Upper lobe of left lung (tissue), 6 donors: ENCODE measurements around the gene OXTR. TPM values are rescaled to one million over a fixed set of nuclear protein-coding genes. Genes with fewer than 3 reads are reported as not detected.
A peak's percentile ranks its signal among the peaks of the same experiment; 100 is the strongest.

Experiments
- ATAC-seq, 2 donors: fragments of 200-7000 bp; cut with Tn5 transposase; one replicate each; pipeline ENCODE4 v1.9.1; 2022; ENCODE audit warnings: mild to moderate bottlenecking in 2 of 2, moderate library complexity in 2 of 2; ENCODE audit not compliant: low FRiP score in 2 of 2
- DNase-seq, 2 donors: peaks; one replicate each; pipeline ENCODE4 v3.0.0-alpha.2; 2019 to 2020
- H3K27ac ChIP-seq, 4 donors: fragments of 200-600 bp; sonication (generic); one replicate each; pipeline ENCODE4 v1.5.1; 2016 to 2019
- H3K27me3 ChIP-seq, 4 donors: fragments of 200-600 bp; sonication (generic); one replicate each; pipeline ENCODE4 v1.5.1; 2017 to 2019
- H3K36me3 ChIP-seq, 4 donors: fragments of 200-600 bp; sonication (generic); one replicate each; pipeline ENCODE4 v1.5.1; 2016 to 2019
- H3K4me1 ChIP-seq, 4 donors: fragments of 200-600 bp; sonication (generic); one replicate each; pipeline ENCODE4 v1.5.1; 2018 to 2019
- H3K4me3 ChIP-seq, 4 donors: fragments of 200-600 bp; sonication (generic); one replicate each; pipeline ENCODE4 v1.5.1; 2017 to 2019; ENCODE audit warnings: mild to moderate bottlenecking in 2 of 4, moderate library complexity in 1 of 4
- H3K9me3 ChIP-seq, 4 donors: fragments of 200-600 bp; sonication (generic); one replicate each; pipeline ENCODE4 v1.5.1; 2018 to 2019
- CTCF ChIP-seq, 6 experiments: fragments of 450-650 bp in 4 of 6; fragments of 200-600 bp in 2 of 6; sonication (generic) in 2 of 6; IDR thresholded peaks; one replicate each; pipeline ENCODE4 v1.5.1; 2016 to 2019; ENCODE audit warnings: antibody characterized with exemption in 6 of 6
- EP300 ChIP-seq, 4 donors: sonication (generic); formaldehyde crosslinking; IDR thresholded peaks; one replicate each; pipeline ENCODE4 v1.5.1; 2017; ENCODE audit warnings: antibody characterized with exemption in 4 of 4, control low read depth in 2 of 4
- POLR2A ChIP-seq, 4 donors: fragments of 450-650 bp; IDR thresholded peaks; one replicate each; pipeline ENCODE4 v1.5.1; 2016 to 2017; ENCODE audit warnings: antibody characterized with exemption in 4 of 4, mild to moderate bottlenecking in 2 of 4
- POLR2AphosphoS5 ChIP-seq, 2 donors: sonication (generic); formaldehyde crosslinking; IDR thresholded peaks; one replicate each; pipeline ENCODE4 v1.5.1; 2017; ENCODE audit warnings: antibody characterized with exemption in 2 of 2
- WGBS, 2 donors: methylation state at CpG; one replicate each; pipeline ENCODE4 v1.1.5; 2017 to 2018; 5-methylcytosine and 5-hydroxymethylcytosine counted together
- total RNA-seq, 6 donors: library from RNA; depleted of rRNA in 4 of 6; stranded (reverse); fragments of >200 nt in 4 of 6; gene quantifications; one replicate each; pipeline versions ENCODE4 v1.1.0 to v1.2.1, GENCODE V29; 2016 to 2021
- donor health status: DM: no; HTN: no; CAD: no; lungs with moderate emphysema.
- donor health status: DM: no; HTN: yes; CAD: no; lungs with severe emphysema.

The OXTR gene
- total RNA-seq, 6 donors from 2014 or later = 0.15 to 11.5 (median 0.45) TPM; not detected in 2

- Histone ChIP-seq H3K27me3 (no peaks in the 10 kb centered on the region), H3K9me3 (peaks cover 0 to 6% (median 2%) of the 10 kb centered on the region in 4 donors), H3K36me3 (no peaks in the 10 kb centered on the region), H3K4me3 (no peak overlapping the region), H3K27ac (no peak overlapping the region), H3K4me1 (no peaks in the 10 kb centered on the region)
- DNase-seq (no peak), ATAC-seq (no peak)
- 96 to 100% methylated on average over 6 to 7 of the region's 7 CpGs for WGBS, 2 donors
- TF ChIP-seq POLR2AphosphoS5 (IDR thresholded peaks at IDR 0.05) = no peak
- TF ChIP-seq CTCF (IDR thresholded peaks at IDR 0.05) = no peak
- no peak for TF ChIP-seq EP300 (IDR thresholded peaks at IDR 0.05)
- TF ChIP-seq POLR2A (IDR thresholded peaks at IDR 0.05) = no peak
Observed at GRCh38 chr3:8793242-8793641, 23.8 kb upstream of the OXTR start.

- TF ChIP-seq EP300 (IDR thresholded peaks at IDR 0.05) (no peak), POLR2AphosphoS5 (IDR thresholded peaks at IDR 0.05) (no peak), POLR2A (IDR thresholded peaks at IDR 0.05) (no peak), CTCF (IDR thresholded peaks at IDR 0.05) (no peak)
- H3K27me3 ChIP-seq = no peaks in the 10 kb centered on the region
- ATAC-seq (no peak), DNase-seq (no peak)
- no peak overlapping the region for H3K27ac ChIP-seq
- 91 to 94% methylated on average over 2 of the region's 2 CpGs for WGBS, 2 donors
- no peak overlapping the region for H3K4me3 ChIP-seq
- H3K36me3 ChIP-seq = no peaks in the 10 kb centered on the region
- H3K4me1 ChIP-seq = no peaks in the 10 kb centered on the region
- H3K9me3 ChIP-seq = peaks cover 0 to 6% (median 2%) of the 10 kb centered on the region in 4 donors
Observed at GRCh38 chr3:8790529-8790928, 21.1 kb upstream of the OXTR start.

GRCh38 chr3:8784676-8785435 lies 15.4 kb upstream of the OXTR start:
- Histone ChIP-seq H3K27ac (no peak overlapping the region), H3K4me3 (no peak overlapping the region), H3K36me3 (no peaks in the 10 kb centered on the region), H3K27me3 (no peaks in the 10 kb centered on the region), H3K9me3 (peaks cover 0 to 6% (median under 1%) of the 10 kb centered on the region in 4 donors), H3K4me1 (no peaks in the 10 kb centered on the region)
- no peak for TF ChIP-seq POLR2AphosphoS5 (IDR thresholded peaks at IDR 0.05)
- no peak for TF ChIP-seq POLR2A (IDR thresholded peaks at IDR 0.05)
- TF ChIP-seq CTCF (IDR thresholded peaks at IDR 0.05) = no peak
- TF ChIP-seq EP300 (IDR thresholded peaks at IDR 0.05) = no peak
- no peak for DNase-seq
- ATAC-seq = no peak
- WGBS, 2 donors = 78 to 88% methylated on average over 3 of the region's 3 CpGs

- no peak for TF ChIP-seq POLR2AphosphoS5 (IDR thresholded peaks at IDR 0.05)
- TF ChIP-seq EP300 (IDR thresholded peaks at IDR 0.05) = no peak
- no peak for TF ChIP-seq POLR2A (IDR thresholded peaks at IDR 0.05)
- no peak for TF ChIP-seq CTCF (IDR thresholded peaks at IDR 0.05)
- no peaks in the 10 kb centered on the region for H3K9me3 ChIP-seq
- ATAC-seq (no peak), DNase-seq (no peak)
- no peak overlapping the region for H3K27ac ChIP-seq
- no peak overlapping the region for H3K4me3 ChIP-seq
- no peaks in the 10 kb centered on the region for H3K4me1 ChIP-seq
- H3K27me3 ChIP-seq = no peaks in the 10 kb centered on the region
- no peaks in the 10 kb centered on the region for H3K36me3 ChIP-seq
Observed at GRCh38 chr3:8780279-8780678, 10.9 kb upstream of the OXTR start.

- WGBS, 2 donors = 88 to 93% methylated on average over 3 to 5 of the region's 5 CpGs
- ATAC-seq (peak in 1 of 2 donors; percentile 29), DNase-seq (no peak)
- H3K27me3 ChIP-seq = no peaks in the 10 kb centered on the region
- TF ChIP-seq EP300 (IDR thresholded peaks at IDR 0.05) (no peak), POLR2AphosphoS5 (IDR thresholded peaks at IDR 0.05) (no peak), POLR2A (IDR thresholded peaks at IDR 0.05) (no peak), CTCF (IDR thresholded peaks at IDR 0.05) (no peak)
- H3K27ac ChIP-seq = no peak overlapping the region
- H3K9me3 ChIP-seq = no peaks in the 10 kb centered on the region
- H3K36me3 ChIP-seq = no peaks in the 10 kb centered on the region
- peaks cover 0 to 4% (median 0%) of the 10 kb centered on the region in 4 donors for H3K4me1 ChIP-seq
- no peak overlapping the region for H3K4me3 ChIP-seq
Observed at GRCh38 chr3:8778475-8778874, 9.1 kb upstream of the OXTR start.
